Upper lobe of left lung (tissue), 4 donors: ENCODE data around the gene KRTAP1-1.

Experiments
- POLR2AphosphoS5 ChIP-seq, 2 donors: sonication (generic); formaldehyde crosslinking; IDR thresholded peaks; one replicate each; pipeline ENCODE4 v1.5.1; 2017; ENCODE audit warnings: antibody characterized with exemption in 2 of 2
- TF ChIP-seq, protein P1 (sequence below), 6 experiments: fragments of 450-650 bp in 4 of 6; fragments of 200-600 bp in 2 of 6; sonication (generic) in 2 of 6; IDR thresholded peaks; one replicate each; pipeline ENCODE4 v1.5.1; 2016 to 2019; ENCODE audit warnings: antibody characterized with exemption in 6 of 6

DNA sequence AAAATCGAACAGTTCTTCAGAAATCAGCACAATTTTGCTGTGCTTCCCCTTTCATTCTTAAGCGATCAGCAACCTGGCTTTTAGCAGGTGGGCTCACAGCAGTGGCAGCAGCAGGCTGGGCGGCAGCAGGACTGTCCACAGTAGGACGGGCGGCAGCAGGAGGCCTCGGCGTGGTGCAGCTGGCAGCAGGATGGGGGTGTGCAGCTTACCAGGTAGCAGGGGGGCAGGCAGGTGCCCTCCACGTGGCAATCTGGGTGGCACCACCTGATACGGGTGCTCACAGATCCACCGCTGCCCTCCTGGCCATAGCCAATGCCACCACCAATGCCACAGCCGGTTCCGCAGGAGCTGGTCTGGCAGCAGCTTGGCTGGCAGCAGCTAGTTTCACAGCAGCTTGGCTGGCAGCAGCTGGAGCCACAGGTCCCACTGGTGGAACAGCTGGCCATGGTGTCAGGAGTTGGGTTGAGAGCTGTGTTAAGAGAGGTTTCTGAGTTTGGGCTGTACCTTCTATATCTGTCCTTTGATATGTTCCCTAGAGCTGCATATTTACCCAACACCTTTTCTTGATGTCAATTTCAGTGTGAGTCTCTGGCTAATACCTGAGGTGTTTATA is 11.5 kb downstream of the KRTAP1-1 start, which contains the start of gene KRTAP1-4:
- TF ChIP-seq, protein P1, sequence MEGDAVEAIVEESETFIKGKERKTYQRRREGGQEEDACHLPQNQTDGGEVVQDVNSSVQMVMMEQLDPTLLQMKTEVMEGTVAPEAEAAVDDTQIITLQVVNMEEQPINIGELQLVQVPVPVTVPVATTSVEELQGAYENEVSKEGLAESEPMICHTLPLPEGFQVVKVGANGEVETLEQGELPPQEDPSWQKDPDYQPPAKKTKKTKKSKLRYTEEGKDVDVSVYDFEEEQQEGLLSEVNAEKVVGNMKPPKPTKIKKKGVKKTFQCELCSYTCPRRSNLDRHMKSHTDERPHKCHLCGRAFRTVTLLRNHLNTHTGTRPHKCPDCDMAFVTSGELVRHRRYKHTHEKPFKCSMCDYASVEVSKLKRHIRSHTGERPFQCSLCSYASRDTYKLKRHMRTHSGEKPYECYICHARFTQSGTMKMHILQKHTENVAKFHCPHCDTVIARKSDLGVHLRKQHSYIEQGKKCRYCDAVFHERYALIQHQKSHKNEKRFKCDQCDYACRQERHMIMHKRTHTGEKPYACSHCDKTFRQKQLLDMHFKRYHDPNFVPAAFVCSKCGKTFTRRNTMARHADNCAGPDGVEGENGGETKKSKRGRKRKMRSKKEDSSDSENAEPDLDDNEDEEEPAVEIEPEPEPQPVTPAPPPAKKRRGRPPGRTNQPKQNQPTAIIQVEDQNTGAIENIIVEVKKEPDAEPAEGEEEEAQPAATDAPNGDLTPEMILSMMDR (IDR thresholded peaks at IDR 0.05), result no peak
- no peak for TF ChIP-seq POLR2AphosphoS5 (IDR thresholded peaks at IDR 0.05)
